A673 (cell line): ENCODE results near the gene SEC23B.

ENCODE experiments used
- CTCF ChIP-seq: fragments of 300-800, 200-600 bp; sonication (generic); conservative IDR thresholded peaks from 2 replicates; pipeline ENCODE4 v1.5.1; 2017; ENCODE audit warnings: low read depth, mild to moderate bottlenecking, antibody characterized with exemption, low read length, moderate library complexity, mixed read lengths
- EZH2 ChIP-seq: fragments of 200-600 bp; sonication (generic); IDR thresholded peaks from 2 replicates; pipeline ENCODE4 v1.6.1; 2017; ENCODE audit warnings: borderline replicate concordance, low read depth, mild to moderate bottlenecking, mixed read lengths, antibody characterized with exemption, low read length; ENCODE audit not compliant: poor library complexity, severe bottlenecking

GRCh38 chr20:18589941-18590674 is 82.4 kb downstream of the SEC23B start:
- TF ChIP-seq EZH2, result no peak
- TF ChIP-seq CTCF, result no peak
